CD4-positive, alpha-beta T cell treated with Interleukin-1 beta for 1 hour (primary cell): ENCODE results near the gene RMRP.
"Not testable (repeated sequence)": the region's sequence is repeated elsewhere in the genome, so short reads cannot be mapped to it uniquely, and the experiment has no call there.

ENCODE experiments used
- DNase-seq, 2 donors: peaks; one replicate each; pipeline ENCODE4 v3.0.0-alpha.2; 2020 to 2022

RMRP gene

DNA sequence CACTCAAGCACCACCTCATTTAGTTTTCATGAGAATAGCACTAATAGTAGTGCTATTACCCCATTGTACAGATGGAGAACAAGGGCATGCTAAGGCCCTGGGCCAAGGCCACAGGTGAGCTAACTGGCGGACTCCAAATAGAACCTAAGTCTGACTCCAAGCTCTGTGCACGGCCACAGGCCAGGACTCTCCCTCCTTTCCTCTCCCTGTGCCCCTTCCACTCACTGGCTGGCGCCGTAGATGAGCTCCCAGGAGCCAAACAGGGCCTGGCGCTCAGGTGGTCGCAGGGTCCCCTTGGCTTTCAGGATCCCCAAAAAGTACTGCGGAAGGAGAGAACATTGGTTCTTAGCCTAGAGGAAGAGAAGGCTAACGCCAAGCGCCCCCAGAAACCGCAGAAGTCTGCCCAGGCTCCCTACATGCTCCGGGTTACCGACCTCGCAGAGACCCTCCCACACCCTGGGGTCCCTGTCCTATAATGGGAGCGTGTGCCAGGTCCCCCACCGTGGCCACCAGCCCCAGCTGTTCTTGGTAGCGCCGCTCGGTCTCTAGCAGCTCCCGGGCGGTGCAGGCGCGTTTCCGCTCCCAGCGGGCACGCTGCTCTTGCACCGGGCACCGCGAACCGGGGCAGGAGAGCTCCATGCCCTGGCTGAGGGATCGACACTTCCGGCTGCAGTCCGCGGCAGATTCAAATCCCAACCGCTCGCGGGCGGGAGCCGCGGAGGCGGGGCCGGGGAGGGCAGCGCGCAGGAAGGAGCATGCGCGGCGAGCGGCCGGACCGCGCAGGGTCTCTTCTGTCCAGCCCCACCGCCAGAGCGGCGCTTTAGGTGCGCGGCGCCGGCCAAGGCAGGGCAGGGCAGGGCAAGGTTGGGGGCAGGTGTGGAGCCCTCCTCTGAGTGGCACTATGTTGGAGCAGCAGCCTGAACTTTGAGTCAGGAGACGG is 7.0 kb upstream of the RMRP start, which contains the start of gene ARHGEF39:
Gene ARHGEF39 (minus strand): TSS at position 665 of the 940 bp plus-strand sequence. CDS start 26 bp downstream, at position 639.
- peak; percentile 58 to 73 for DNase-seq

DNA sequence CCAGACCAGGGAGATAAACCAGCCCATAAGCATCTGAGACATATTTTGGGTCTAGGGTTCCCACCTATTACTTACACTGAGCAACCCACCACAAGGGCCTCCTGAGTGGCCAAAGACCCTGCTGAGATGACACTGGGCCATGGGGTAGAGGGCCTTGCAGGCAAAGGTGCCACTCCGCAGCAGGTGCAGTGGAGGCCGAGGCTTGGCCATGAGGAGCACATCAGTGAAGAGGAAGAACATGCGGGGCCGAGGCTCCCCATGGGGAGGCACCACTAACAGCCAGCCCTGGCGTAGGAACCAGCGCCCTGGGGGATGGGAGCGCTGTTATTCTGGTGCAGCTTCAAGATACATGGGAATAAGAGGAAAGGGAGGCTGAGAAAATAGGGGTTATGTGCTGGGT is 4.6 kb upstream of the RMRP start:
- no peak for DNase-seq

DNA sequence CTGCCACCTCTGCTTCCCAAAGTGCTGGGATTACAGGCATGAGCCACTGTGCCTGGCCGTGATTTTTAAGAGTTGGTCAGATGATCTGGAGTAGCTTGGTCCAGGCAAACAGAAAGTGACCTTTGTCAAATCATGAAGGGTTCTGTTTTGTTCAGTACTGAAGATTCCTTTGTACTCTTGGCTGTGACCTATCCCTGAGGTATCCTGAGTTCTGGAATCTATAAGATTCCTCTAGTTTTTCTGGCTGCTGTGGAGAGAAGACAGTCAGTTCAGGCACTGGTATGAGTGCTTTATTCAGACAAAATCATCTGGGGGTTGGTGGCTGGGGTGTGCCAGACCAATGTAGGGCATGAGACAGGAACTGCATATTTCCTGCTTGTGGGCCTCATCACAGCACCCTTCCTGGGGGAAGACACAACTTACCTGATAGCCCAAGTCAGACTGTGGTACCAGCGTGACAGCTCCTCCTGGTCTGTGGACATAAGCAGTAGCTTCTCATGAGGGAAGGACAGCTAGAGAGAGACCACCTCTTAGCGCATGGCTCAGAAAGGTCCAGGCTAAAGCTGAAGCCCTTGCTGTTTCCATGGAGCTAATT is 4.0 kb upstream of the RMRP start:
- DNase-seq, result peak; percentile 61 to 70

DNA sequence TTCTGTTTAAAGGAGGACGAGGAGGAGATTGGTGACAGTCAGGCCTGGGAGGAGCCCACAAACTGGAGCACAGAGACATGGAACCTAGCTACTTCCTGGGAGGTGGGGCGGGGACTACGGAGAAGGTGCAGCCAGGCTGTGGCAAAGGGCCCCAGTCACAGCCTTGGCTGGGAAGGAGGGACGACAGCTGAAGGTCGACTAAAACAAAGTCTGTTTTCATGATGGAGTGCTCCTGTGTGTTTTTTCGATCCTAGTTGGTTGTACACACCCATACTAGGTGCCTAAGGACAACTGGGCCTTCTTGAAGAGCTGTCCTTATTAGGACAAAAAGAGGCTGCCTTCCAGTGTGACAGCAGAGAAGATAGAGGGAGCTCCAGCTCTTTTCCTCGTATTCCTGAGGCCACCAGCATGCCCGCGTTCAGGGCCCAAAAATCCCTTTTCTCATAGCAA is 3.2 kb upstream of the RMRP start:
- DNase-seq, result no peak

DNA sequence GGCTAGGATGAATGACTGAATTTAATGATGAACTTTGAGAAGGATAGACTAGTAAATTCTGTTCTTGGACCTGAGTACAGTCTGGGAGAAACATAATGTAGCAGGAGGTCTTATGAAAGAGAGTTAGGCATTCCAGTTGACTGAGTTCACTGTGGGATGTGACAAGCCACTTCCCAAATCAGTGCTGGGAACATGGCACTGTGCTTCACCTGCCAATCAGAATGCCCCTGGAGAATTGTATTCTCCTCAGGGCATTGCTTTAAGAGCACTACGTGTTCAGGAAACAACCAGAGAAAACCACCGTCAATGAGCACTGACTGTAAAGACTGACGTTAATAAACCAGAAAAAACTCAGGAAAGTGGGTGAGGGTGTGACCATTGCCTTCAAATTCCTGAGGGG is 1.5 kb upstream of the RMRP start:
- no peak for DNase-seq

DNA sequence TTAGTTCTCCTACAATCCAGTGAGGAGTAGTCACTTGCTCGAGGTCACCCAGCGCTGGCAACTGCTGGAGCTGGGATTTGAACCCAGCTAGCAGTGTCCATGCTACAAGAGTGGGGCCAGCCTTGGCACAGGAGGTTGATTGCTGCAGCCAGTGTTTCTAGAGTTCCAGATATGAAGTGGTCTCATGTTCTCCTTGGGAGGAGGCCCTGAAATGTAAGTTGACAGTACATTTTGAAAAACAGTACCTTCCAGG is 1.1 kb upstream of the RMRP start:
- peak in 1 of 2 donors; percentile 21 for DNase-seq

DNA sequence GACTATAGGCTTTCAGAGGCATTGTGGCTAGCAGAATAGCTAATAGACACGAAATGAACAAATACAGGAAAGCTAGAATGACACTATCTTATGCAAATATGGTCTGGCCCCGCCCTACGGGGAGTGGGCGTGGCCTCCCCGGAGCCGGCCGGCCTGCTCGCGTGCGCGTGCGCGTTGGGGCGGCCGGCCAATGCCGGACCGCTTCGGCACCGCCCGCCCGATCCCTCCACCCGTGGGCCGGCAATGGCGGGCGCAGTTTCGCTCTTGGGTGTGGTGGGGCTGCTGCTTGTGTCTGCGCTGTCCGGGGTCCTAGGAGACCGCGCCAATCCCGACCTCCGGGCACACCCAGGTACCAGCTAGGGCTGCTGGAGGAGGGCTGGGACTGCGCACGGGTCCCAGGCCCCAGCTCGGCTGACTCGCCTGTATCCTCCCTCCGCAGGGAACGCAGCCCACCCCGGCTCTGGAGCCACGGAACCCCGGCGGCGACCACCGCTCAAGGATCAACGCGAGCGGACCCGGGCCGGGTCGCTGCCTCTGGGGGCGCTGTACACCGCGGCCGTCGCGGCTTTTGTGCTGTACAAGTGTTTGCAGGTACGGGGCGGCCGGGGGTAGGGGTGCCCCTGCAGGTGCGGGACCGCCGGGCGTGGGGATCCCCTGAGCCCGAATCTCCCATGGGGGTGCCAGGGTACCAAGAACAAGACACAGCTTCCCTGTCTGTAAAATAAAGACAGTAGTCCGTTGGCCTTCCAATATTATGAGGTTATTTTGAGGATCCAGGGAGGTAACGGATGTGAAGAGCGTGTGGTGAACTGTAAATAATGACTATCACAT is 533 bp upstream of the RMRP start, which contains the start of gene CCDC107:
Gene CCDC107 (plus strand): TSS at position 156 of the 831 bp plus-strand sequence. CDS start 88 bp downstream, at position 244.
- peak; percentile 84 to 88 for DNase-seq

DNA sequence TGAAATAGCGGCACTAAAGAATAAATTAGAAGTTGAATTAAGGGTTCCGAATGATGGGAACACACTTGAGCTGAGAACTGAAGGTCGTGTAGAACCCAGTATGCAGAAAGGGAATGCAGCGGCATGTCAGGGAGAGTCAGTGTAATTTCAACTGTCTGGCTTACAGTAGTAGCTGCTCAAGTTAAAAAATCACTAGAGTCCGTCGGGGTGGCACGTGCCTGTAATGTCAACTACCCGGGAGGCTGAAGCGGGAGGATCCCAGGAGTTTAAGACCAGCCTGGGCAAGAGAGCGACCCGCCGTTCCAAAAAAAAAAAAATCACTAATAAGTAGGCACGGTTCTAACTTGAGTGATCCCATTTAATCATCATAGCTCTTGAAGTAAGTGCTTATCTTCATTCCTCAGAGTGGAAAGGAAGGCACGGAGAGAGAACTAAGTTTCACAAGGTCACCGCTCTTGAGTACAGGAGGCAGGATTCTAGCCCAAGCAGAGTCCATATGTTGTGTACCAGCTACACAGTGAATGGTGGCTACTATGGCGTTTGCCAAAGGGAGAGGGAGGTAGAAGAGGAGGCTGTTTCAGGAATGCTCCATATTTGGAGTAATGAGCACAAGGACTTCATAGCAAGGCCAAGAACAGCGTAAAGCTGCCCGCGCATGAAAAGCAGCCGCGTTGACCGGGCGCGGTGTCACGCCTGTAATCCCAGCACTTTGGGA is 831 bp downstream of the RMRP start:
- DNase-seq, result peak in 1 of 2 donors; percentile 15

DNA sequence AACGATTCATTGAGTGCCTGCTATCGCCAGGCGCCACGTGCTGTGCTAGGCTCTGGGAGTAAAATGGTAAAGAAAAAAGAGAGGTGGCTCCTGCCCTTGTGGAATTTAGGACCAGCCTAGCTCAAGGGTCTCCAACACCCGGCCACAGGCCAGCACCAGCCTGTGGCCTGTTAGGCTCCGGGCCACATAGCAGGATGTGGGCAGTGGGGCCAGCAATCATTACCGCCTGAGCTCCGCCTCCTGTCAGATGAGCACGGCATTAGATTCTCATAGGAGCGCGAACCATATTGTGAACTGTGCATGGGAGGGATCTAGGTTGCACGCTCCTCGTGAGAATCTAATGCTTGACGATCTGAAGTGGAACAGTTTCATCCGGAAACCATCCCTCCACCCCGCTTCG is 1.5 kb downstream of the RMRP start:
- DNase-seq, result no peak

DNA sequence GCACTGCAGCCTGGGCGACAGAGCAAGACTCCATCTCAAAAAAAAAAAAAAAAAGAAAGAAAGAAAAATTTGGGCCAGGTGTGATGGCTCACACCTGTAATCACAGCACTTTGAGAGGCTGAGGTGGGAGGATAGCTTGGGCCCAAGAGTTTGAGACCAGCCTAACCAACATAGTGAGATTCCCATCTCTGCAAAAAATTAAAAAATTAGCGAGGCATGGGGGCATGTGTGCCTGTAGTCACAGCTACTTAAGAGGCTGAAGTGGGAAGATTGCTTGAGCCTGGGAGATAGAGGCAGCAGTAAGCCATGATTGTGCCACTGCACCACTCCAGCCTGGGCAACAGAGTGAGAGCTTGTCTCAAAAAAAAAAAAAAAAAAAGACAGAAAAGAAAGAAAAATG is 4.2 kb downstream of the RMRP start:
- DNase-seq, result no peak

DNA sequence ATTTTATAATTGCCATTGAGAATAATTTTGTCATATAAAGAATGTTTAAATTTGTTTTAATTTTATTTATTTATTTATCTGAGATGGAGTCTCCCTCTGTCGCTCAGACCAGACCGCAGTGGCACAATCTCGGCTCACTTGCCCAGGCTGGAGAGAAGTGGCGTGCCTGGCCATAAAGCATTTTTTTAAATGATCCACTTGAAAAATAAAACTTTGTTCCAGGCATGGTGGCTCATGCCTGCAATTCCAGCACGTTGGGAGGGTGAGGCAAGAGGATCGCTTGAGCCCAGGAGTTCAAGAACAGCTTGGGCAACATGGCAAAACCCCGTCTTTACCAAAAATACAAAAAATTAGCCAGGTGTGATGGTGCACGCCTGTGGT is 5.0 kb downstream of the RMRP start:
- no peak for DNase-seq

DNA sequence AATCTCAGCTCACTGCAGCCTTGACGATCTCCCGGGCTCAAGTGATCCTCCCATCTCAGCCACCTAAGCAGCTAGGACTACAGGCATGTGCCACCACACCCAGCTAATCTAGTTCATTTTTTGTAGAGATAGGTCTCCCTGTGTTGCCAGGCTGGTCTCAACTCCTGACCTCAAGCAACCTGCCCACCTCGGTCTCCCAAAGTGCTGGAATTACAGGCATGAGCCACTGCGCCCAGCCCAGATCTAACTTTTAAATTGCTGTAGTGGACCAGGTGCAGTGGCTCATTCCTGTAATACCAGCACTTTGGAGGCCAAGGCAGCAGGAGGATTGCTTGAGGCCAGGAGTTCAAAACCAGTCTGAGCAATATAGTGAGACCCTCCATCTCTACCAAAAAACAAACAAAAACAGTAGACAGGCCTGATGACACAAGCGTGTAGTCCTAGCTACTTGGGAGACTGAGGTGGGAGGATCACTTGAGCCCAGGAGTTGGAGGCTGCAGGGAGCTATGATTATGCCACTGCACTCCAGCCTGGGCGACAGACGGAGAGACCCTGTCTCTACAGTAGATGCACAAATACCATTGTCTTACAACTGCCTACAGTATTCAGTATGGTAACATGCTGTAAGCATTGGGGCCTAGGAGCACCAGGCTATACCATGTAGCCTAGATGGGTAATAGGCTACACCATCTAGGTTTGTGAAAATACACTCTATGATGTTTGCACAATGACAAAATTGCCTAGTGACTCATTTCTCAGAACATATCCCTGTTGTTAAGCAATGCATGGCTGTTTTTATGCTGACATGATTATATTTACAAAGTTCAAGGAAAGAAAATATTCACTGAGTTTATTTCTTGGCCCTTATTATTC is 5.6 kb downstream of the RMRP start:
- no peak for DNase-seq

DNA sequence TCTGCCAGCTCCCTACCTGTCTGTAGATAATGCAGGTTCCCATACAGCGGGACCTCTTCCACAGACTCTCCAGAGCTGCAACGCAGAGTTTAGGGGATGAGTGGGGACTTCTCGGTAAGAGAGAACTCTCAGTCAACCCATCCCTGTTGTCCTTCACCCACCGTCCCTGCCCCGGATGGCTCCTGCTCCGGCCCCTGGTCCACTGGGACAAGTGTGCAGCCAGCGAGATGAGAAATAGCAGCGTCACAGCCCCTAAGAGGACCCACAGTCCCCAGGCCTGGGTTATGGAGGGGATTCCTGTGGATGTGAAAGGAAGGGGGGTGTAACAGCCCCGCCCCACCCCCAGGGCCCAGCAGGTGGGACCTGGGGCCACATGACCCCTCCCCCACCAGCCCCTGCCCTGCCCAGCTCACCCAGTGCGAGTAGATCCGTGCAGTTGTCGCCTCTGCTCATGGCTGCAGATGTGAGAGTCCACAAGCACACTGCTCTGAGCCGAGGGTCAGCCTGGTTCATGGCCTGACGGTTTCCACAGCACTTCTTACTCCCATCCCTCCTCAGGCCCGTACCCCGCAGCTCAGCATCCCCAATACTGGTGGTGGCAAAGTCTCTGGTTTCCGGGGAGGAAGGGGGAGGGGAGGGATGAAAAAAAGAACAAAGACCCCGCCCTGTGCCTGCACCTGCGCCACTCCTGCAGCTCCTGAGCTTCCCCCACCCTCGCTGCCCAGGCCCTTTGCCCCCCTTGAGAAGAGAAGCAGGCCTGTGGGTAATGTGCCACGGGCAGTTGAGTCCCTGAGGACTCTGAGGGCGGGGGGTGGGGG is 7.3 kb downstream of the RMRP start, which contains the start of gene SIT1:
Gene SIT1 (minus strand): TSS at position 591 of the 818 bp plus-strand sequence. CDS start 78 bp downstream, at position 513.
- peak; percentile 28 to 48 for DNase-seq

DNA sequence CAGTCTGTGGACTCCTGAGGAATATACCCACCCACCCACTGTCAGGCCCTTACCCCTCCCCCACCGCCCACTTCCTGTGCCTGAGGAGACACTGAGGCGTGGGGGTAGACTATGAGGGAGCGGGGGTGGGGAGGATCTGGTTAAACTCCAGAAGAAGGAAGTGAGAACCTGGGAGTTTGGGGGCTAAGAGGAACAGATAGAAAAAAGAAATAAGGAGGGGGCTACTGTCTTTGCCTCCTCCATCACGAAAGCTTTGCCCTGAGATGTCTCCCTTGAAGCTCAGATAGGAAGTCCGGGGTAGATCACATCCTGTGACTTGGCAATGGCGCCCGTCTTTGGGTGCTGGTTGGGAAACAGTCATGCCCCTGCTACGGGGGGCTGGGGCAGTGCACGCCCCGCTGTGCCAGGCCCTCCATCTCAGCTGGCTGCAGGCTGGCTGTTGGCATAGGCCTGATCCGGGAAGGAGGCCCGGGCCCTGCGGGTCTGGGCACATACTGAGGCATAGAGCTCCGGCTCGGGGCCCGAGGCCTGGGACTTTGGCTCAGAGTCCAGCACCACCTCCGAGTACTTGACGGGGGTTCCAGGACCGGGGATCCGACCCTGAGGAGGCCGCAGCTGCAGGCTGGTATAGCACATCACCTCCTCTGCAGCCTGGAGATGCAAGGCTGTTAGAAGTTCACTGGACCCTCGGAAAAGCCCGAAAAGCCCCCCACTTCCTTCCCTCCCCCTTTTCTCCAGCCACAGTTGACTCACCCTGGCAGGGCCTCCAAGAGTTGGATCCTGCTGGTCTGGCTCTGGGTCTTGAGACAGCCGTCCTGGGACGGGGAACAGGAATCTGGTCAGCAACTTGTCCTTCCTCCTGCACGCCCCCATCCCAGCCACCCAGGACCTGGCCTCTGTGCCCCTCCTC is 8.1 kb downstream of the RMRP start:
- DNase-seq, result peak in 1 of 2 donors; percentile 50

DNA sequence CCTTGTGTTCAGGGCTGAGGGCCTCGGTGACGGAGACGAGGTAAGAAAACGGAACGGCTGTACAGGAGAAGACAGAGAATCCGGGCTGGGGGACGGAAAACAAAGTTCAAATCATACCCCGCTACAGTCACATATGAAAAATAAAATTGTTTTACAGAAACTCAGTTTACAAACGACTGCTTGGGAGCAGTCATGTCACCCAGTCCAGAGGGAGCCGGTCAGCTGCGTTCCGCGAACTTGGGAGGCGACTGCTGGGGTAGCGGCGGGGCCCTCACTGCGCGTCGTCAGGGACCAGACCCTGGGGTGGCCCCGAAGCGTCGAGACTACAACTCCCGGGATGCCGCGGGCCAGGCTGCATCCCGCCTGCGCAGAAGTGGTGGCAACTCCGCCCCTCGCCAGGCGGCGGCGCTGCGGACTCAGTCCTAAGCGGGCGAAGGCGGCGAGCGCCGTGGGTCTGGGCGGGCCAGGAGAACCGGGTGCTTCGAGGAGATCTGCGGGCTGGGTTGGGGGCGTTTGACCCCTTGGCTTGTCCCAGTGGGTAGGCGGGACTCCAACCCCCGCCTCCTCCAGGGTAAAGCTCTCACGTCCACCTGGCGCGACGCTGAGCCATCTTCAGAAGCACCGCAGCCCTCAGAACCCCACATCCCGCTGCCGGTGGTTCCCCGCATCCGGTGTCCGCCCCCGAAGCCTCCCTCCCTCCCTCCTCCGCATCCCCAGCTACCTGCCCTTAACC is 11.1 kb downstream of the RMRP start:
- peak; percentile 91 to 92 for DNase-seq

DNA sequence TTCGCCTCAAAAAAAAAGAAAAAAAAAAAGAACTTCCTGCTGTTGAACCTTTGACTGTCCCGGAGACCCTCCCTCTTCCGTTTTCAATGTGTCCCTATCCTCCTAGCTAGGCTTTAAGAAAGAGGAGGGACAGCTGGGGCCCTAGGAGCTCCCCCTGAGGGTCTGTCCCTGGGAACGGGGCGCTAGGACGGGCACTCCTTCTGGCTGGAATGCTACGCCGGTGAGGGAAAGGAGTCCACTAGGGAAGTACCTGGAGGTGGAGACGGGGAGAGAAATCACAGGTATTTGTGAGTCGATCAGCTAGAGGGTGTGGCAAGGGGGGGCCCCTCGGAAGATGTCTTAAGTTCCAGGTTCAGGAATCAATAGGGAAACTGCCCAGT is 11.7 kb downstream of the RMRP start:
- DNase-seq, result no peak

DNA sequence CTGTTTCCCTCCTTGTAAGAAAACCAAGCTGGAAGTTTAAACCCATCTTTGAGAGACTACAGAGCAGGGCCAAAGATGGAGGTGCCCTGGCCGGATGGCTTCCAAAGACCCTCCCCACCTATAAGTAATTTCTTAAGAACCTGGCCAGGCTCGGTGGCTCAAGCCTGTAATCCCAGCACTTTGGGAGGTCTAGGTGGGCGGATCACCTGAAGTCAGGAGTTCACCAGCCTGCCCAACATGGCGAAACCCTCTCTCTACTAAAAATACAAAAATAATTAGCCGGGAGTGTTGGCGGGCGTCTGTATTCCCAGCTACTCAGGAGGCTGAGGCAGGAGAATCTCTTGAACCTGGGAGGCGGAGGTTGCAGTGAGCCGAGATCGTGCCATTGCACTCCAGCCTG is 12.1 kb downstream of the RMRP start:
- DNase-seq, result not testable (repeated sequence)

DNA sequence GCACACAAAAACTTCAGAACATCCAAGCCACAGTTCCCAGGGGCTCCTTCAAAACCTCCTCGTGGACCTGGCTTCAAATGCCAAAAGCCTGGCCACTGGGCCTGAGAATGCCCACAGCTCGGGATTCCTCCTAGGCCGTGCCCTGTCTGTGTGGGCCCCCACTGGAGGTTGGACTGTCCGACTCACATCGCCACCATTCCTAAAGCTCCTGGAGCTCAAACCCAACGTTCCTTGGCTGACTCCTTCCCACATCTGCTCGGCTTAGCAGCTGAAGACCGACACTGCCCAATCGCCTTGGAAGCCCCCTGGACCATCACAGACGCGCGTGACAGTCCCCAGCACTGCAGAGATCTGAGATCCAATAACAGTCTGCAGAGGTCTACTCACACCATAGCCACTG is 14.8 kb downstream of the RMRP start:
- no peak for DNase-seq

DNA sequence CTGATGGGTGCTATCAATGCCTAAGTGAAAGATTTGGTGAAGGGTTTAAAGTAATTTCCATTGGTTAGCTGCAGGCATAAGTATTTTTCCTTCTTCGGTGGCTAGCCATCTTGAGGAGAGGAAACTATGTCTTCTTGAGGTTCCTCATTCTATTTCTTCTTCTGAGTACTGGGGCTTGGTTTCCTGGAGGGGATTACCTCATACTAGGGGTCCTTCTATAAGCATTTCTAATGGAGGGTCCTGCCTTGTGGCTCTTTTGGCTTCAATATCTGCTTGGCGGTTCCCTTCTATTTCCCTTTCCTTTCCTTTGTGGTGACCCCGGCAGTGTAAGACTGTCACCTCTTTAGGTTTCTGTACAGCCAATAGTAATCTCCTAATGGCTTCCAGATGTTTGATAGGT is 16.3 kb downstream of the RMRP start:
- DNase-seq, result not testable (repeated sequence)
